Central memory CD4-positive, alpha-beta T cell (primary cell): ENCODE data around the gene DNAH11.
A peak's percentile ranks its signal among the peaks of the same experiment; 100 is the strongest.
"Not testable (repeated sequence)": the region's sequence is repeated elsewhere in the genome, so short reads cannot be mapped to it uniquely, and the experiment has no call there.

Experiments used
- DNase-seq: peaks from one replicate; pipeline ENCODE4 v3.0.0; 2022
- total RNA-seq, 3 experiments: gene quantifications; one replicate each; lab custom pipeline; 2026; lab: John Stamatoyannopoulos, UW

Gene DNAH11, protein sequence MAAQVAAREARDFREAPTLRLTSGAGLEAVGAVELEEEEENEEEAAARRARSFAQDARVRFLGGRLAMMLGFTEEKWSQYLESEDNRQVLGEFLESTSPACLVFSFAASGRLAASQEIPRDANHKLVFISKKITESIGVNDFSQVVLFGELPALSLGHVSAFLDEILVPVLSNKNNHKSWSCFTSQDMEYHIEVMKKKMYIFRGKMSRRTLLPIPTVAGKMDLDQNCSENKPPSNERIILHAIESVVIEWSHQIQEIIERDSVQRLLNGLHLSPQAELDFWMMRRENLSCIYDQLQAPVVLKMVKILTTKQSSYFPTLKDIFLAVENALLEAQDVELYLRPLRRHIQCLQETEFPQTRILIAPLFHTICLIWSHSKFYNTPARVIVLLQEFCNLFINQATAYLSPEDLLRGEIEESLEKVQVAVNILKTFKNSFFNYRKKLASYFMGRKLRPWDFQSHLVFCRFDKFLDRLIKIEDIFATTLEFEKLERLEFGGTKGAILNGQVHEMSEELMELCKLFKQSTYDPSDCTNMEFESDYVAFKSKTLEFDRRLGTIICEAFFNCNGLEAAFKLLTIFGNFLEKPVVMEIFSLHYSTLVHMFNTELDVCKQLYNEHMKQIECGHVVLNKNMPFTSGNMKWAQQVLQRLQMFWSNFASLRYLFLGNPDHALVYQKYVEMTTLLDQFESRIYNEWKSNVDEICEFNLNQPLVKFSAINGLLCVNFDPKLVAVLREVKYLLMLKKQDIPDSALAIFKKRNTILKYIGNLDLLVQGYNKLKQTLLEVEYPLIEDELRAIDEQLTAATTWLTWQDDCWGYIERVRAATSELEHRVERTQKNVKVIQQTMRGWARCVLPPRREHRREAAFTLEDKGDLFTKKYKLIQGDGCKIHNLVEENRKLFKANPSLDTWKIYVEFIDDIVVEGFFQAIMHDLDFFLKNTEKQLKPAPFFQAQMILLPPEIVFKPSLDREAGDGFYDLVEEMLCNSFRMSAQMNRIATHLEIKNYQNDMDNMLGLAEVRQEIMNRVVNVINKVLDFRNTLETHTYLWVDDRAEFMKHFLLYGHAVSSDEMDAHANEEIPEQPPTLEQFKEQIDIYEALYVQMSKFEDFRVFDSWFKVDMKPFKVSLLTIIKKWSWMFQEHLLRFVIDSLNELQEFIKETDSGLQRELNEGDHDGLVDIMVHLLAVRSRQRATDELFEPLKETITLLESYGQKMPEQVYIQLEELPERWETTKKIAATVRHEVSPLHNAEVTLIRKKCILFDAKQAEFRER (N-terminal part only)
- 0 to 0.38 (median 0.04) reads per million in 3 experiments for total RNA-seq

DNA sequence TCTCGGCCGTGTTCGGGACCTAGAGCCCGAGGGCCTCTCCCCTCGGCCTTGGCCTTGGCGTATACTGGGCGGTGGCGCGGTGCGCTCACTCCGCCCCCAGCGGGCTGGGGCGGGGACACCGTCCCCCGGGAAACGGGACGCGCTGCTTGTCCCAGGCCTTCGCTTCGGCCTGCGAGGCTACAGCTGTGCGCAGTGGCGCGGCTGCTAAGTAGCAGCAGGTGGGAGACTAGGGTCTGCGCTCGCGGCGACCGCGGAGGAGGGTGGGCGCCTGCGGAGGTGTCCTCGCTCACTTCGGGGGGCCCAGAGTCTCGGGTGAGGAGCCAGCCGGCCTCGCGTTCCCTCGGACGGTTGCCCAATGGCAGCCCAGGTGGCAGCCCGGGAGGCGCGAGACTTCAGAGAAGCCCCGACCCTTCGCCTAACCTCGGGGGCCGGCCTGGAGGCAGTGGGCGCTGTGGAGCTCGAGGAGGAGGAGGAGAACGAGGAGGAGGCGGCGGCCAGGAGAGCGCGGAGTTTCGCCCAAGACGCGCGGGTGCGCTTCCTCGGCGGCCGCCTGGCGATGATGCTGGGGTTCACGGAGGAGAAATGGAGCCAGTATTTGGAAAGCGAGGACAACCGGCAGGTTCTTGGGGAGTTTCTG is at the start of gene DNAH11:
TSS of gene DNAH11 (plus strand) at position 149 of the 637 bp plus-strand sequence. CDS start at position 356, 207 bp downstream.
- no peak for DNase-seq

DNA sequence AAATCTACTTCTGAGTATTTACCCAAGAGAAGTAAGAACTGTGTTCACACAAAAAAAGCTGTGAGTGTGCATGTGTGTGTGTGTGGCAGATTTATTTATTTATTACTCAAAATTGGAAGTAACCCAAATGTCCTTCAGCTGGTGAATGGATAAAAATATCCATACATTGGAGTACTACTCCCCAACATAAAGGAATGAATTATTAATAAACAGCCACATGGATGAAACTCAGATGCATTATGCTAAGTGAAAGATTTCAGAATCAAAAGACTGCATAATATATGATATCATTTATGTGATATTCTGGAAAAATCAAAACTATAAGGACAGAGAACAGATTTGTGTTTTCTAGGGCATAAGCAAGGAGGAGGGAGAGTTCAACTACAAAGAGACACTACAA is 47.1 kb upstream of the DNAH11 start:
- no peak for DNase-seq

DNA sequence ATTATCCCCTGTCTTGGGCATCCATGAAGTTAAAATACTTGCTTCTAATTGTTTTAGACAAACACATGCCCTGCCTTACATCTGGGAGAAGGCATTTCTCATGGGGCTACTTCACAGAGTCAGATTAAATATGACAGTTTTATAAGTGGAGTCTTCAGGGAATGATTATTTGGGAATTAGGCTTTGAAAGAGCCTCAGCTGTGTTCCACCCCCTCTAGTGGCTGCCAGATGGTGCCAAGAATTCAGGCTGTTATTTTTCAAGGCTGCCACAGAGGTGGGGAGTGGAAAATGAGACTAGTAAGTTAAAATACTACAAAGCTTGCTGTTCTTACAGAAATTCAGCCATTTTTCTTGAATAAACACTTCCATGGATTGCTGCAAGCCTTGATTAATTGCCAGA is 45.8 kb upstream of the DNAH11 start:
- DNase-seq = no peak

DNA sequence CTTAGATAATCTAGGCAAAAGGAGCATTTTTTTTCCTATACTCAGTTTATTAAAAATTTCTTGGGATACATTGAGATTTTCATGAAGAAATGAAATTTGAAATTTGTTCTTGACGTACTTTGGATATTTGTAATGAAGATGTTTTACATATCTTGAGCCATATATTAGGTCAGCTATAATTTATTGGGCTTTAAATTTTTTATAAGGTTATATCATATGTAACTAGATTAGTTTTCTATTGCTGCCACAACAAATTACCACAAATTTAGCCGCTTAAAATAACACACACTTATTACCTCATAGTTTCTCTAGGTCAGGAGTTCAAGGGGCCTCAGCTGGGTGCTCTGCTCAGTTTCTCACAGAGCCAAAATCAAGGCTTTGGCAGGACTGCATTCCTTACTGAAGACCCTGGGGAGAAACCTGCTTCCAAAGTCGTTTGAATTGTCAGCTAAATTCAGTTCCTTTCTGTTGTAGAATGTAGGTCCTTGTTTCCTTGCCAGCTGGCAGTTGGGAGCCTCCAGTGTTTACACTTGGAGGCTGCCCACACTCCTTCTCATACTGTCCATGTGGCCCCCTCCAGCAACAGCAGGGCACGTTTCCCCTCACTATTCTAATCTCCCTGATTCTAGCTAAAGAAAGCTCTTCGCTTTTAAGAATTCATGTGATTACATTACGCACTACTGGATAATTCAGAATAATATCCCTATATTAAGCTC is 42.6 kb upstream of the DNAH11 start:
- no peak for DNase-seq

DNA sequence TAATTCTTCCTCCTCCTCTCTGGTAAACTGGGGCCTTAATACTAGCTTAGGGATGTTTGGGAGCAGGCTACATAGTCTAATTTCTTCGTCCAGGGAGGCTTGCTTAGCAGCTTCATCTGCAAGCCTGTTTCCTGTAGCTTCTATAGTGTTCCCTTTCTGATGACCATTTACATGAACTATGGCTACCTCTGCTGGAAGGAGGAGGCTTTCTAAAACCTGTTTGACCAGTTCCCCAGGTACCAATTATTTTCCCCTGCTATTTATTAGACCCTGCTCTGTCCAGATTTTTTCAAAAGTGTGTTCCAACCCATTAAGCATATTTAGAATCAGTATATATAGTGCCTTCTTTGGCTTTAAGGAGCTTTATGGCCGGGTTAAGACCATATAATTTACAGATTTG is 38.8 kb upstream of the DNAH11 start:
- DNase-seq = no peak

DNA sequence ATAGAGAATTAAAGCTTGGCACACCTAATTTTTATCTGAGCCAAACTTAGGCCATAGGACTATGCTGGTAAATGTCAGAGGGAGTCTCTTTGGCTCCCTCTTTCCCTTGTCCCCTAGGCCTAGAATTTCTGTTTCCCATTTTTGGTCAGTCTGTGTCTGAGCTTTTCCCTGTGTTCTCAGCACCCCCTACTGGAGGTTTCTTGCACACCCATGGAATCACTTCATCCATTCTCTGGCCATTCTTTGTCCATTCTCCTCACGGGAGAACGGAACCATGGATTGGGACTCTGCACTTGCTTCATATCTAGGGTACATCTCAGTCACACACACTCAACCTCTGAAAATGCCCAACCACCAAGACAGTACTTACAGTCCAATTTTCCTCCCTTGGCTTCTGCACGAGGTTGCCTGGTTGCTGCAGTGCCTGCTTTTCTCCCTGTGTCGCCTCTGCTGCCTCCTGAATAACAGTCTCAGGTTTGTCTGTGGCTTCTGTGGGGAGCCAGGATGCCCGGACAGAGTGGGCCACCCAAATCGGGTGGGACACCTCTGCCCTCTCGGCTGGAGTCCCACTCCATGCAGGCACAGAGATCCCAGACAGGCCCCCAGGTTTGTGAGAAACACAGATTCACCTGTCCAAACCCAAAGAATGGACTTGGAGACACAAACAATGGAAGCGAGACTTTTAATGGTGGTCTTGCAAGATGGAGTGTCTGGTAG is 35.1 kb upstream of the DNAH11 start:
- DNase-seq = peak; percentile 4

DNA sequence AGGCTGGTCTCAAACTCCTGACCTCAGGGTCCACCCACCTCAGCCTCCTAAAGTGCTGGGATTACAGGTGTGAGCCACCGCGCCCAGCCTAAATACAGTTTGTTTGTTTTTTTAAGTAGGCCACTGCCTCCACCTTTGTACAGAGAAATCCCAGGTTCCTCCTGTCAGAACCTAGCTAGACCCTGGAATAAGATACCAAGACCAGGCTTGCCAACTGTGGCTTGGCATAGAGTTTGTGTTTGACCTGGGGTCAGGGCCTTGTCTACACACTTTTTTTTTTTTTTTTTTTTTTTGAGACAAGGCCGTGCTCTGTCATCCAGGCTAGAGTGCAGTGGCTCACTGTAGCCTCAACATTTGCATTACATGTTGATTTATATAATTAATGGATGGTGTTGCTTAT is 34.3 kb upstream of the DNAH11 start:
- DNase-seq = no peak

DNA sequence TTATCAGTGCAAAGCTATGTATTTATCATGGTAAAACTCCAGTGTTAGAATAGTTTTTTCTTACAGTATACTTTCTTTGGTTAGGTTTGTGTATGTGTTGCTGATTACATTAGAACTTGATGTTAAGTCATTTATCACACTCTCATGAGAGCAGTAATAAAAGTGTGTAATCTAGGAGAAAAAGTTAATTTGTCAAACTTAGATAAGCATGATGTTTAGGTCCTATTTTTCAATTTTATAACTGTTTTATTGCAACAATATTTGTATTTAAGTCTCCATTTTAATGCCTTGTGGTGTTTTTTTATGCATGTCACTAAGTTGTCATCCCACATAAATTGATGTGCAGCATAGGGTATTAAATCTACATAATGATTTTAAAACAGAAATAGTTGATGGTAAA is 28.8 kb upstream of the DNAH11 start:
- no peak for DNase-seq

DNA sequence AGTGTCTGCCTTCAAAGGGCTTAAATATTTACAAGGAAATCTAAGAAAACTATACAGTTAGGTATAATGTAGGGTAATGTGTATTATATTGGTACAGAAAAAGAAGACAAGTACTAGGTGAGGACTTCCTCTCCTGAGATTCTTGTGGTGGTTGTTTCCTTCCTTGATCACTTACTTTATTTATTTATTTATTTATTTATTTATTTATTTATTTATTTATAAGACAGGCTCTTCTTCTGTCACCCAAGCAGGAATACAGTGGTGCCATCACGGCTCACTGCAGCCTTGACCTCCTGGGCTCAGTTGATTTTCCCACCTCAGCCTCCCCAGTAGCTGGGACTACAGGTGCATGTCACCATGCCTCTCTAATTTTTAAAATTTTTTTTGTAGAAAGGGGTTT is 18.2 kb upstream of the DNAH11 start:
- no peak for DNase-seq

DNA sequence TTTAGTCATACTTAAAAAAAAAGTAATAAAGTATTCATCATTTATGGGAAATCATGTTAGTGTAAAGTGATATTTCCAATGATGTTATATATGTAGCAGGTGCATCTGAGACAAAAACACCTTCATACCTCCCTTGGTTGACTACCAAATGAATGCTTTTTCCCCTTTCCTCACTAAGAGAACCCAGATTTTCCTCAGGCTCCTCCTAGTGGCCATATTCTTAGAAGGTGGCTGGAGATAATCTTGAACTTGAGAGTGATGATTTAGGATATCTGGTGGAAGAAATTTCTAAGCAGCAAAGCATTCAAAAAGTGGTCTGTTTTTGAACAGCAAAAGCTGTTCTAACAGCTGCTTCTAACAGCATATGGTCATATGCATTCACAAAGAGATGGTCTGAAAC is 16.8 kb upstream of the DNAH11 start:
- no peak for DNase-seq

DNA sequence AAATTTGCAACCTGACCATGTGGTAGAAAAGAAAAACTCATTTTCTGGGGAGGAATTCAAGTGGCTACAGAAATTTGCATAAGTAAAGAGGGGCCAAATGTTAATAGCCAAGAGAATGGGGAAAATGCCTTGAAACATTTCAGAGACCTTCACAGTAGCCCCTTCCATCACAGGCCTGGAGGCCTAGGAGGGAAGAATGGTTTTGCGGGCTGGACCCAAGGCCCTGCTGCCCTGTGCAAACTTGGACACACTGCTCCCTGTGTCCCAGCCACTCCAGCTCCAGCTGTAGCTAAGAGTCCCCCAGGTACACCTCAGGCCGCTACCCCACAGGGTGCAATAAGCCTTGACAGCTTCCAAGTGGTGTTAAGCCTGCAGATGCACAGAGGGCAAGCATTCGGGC is 16.4 kb upstream of the DNAH11 start:
- DNase-seq = no peak

DNA sequence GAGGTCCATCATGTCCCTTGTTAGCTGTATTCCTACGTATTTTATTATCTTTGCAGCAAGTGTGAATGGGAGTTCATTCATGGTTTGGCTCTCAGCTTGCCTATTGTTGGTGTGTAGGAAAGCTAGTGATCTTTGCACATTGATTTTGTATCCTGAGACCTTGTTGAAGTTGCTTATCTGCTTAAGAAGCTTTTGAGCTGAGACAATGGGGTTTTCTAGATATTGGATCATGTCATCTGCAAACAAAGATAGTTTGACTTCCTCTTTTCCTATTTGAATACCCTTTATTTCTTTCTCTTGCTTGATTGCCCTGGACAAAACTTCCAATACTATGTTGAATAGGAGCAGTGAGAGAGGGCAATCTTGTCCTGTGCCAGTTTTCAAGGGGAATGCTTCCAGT is 10.4 kb upstream of the DNAH11 start:
- DNase-seq = not testable (repeated sequence)

DNA sequence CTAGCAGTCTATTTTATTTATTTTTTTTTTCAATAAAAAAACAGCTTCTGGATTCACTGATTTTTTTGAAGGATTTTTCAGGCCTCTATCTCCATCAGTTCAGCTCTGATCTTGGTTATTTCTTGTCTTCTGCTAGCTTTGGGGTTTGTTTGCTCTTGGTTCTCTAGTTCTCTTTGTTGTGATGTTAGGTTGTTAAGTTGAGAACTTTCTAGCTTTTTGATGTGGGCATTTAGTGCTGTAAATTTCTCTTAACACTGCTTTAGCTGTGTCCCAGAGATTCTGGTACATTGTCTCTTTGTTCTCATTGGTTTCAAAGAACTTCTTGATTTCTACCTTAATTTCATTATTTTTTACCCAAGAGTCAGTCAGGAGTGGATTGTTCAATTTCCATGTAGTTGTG is 9.2 kb upstream of the DNAH11 start:
- DNase-seq = not testable (repeated sequence)

DNA sequence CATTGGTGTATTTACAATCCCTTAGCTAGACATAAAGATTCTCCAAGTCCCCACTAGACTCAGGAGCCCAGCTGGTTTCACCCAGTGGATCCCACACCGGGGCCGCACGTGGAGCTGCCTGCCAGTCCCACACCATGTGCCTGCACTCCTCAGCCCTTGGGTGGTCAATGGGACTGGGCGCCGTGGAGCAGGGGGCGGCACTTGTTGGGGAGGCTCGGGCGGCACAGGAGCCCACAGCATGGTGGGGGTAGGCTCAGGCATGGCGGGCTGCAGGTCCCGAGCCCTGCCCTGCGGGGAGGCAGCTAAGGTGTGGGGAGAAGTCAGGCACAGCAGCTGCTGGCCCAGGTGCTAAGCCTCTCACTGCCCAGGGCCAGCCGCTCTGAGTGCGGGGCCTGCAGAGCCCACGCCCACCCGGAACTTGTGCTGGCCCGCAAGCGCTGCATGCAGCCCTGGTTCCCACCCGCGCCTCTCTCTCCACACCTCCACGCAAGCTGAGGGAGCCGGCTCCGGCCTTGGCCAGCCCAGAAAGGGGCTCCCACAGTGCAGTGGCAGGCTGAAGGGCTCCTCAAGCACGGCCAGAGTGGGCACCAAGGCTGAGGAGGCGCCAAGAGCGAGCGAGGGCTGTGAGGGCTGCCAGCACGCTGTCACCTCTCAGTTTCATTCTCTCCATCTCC is 6.3 kb upstream of the DNAH11 start:
- DNase-seq = not testable (repeated sequence)

DNA sequence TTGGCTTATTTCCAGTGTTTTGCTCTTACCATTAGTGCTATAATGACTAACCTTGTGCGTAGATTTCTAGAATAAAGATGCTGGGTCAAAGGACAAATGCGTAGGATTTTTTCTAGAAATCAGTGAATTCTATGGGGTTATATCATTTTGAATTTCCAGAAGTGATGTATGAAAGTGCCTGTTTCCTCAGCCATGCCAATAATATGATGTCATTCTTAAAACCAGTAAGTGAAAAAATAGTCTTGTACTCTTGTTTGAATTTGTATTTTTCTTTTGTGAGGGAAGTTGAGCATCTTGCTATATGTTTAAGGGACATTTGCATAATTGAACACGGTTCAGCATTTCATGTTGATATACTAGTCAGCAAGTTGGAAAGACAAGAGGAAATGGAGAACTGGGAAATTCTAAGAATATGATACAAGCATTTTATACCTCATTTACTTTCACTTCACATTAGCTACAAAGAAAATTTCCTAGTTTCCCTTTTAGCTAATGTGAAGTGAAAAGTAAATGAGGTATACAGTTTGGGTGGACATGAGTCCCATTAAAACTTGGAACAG is 3.8 kb upstream of the DNAH11 start:
- no peak for DNase-seq

DNA sequence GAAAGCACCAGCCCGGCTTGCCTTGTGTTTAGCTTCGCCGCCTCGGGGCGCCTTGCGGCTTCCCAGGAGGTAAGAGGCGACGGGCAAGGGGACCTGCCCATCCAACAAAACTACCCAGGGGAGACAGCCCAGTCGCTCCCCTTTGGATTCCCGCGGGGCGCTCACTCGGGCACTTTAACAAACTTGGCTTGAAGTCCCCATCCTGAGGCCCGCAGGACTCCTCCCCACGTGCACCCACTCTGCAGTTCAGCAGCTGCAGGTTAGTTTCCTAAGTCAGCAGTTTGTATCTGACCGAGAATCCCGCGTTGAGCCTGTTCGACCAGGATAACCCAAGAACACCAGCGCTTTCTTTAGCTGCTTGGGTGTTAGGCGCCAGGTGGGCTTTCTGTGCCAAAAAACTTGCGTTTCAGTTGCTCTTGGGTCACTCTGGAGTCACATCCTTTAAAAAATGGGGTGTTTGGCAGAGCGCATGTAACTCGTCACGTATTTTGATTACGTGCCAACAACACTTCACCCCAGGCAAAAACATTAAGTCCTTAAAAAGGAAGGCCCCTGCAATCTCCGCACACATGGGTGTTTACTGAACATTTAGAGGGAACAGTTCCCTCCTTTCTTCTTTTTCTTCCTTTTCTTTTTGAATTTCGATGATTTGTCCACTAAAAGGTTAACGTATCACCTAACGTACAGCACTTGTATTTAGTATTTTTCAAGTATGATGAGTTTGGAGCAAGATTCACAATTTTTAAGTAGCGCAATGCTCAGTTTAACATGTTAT is 876 bp downstream of the DNAH11 start:
- DNase-seq = no peak

DNA sequence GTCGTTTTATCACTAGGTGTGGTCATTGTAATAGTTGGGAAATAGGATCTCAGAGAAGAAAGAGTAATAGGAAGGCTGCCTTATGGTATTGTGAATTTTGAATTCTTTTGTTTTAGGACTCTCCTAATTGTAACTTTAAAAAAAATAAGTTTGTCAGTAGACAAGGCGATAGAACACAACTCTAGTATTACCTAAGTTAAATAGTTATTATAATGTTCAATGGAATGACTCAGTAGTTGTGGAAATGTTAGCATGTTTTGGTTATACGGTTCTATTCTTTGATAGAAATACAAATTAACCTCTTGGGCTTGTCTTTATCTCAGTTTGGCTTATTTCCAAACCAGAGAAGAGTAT is 1.4 kb downstream of the DNAH11 start:
- DNase-seq = no peak

DNA sequence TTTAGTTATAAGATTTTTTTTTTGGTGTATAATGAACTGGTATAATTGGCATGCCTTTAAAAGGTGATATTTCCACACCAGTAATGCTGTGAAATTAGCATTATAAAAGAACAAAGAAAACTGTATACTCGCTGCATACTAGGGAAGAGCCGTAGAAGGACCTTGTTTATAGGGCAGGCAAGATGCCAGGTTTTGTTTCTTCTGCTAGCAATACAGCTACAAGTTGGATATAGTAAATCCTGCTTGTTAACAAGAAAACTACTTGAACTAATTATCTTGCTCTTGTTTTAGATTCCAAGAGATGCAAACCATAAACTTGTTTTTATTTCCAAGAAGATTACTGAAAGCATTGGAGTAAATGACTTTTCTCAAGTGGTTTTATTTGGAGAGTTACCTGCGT is 1.9 kb downstream of the DNAH11 start:
- DNase-seq = no peak

DNA sequence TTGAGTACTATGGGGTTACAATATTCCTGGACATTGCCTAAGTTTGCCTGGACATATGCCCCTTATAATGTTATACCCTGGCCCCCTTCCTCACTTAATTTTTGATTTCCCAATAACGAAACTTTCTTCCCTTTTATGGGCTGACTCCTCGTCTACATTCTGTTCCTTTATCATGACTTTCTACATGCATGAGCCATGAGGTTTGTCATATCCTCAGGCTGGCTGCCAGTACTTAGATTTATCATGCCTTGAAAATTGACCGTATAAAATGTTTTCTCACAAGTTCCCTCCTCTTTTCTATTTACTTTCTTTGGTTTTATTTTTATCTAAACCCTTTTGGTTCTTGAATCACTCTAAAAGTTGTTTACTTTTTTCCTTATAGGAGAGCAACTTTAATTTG is 4.7 kb downstream of the DNAH11 start:
- no peak for DNase-seq

DNA sequence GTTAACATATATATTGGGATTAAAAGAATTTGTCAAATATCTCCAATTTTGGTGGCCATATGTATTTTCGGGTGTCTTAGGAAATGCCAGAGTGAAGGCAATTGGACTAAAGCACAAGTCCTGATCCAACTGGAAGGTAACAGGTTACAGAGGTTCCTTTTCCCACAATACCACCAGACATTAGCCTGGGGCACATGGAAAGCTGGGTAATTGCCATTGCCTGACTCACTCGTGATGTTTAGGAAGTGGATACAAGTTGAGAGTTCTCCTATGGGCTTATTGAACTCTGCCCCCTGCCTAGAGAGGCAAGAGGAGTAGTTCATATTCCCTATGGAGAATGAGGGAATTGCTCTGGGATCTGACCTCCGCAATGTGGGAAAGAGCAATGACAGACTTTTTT is 5.7 kb downstream of the DNAH11 start:
- DNase-seq = no peak
